ENCODE results near the gene SUGCT.

SUGCT gene

GRCh38 chr7:40463446-40463845, 328.6 kb downstream of the SUGCT start:
- no peaks in the 10 kb centered on the region for H3K4me1 ChIP-seq (ENCODE audit: control insufficient read depth, insufficient read depth, low read length, poor library complexity, severe bottlenecking)
- 100% methylated on average over 1 to 3 of the region's 4 CpGs for WGBS, 2 experiments (ENCODE audit: insufficient coverage in 2 of 2)
- no peaks in the 10 kb centered on the region for H3K36me3 ChIP-seq (ENCODE audit: control insufficient read depth, insufficient read depth, low read length)
- H3K27ac ChIP-seq (ENCODE audit: low read depth, low read length, severe bottlenecking) = no peak overlapping the region
- H3K9me3 ChIP-seq (ENCODE audit: control insufficient read depth, low read length) = no peaks in the 10 kb centered on the region
- H3K4me3 ChIP-seq (ENCODE audit: extremely low read depth, insufficient read depth, low read length, poor library complexity, severe bottlenecking) = no peak overlapping the region

- Histone ChIP-seq H3K27ac (ENCODE audit: low read depth, low read length, severe bottlenecking) (peak overlapping the region; percentile 39), H3K36me3 (ENCODE audit: control insufficient read depth, insufficient read depth, low read length) (no peaks in the 10 kb centered on the region), H3K4me3 (ENCODE audit: extremely low read depth, insufficient read depth, low read length, poor library complexity, severe bottlenecking) (no peak overlapping the region), H3K4me1 (ENCODE audit: control insufficient read depth, insufficient read depth, low read length, poor library complexity, severe bottlenecking) (peaks cover 19% of the 10 kb centered on the region), H3K9me3 (ENCODE audit: control insufficient read depth, low read length) (no peaks in the 10 kb centered on the region)
- WGBS, 2 experiments (ENCODE audit: insufficient coverage in 2 of 2) = 65 to 67% methylated on average over 2 of the region's 4 CpGs
Observed at GRCh38 chr7:40468891-40469864, 334.4 kb downstream of the SUGCT start.

- Histone ChIP-seq H3K4me3 (ENCODE audit: extremely low read depth, insufficient read depth, low read length, poor library complexity, severe bottlenecking) (no peak overlapping the region), H3K4me1 (ENCODE audit: control insufficient read depth, insufficient read depth, low read length, poor library complexity, severe bottlenecking) (peaks cover 19% of the 10 kb centered on the region), H3K27ac (ENCODE audit: low read depth, low read length, severe bottlenecking) (peak overlapping the region; percentile 34), H3K36me3 (ENCODE audit: control insufficient read depth, insufficient read depth, low read length) (no peaks in the 10 kb centered on the region), H3K9me3 (ENCODE audit: control insufficient read depth, low read length) (no peaks in the 10 kb centered on the region)
- 95 to 100% methylated on average over 5 to 6 of the region's 6 CpGs for WGBS, 2 experiments (ENCODE audit: insufficient coverage in 2 of 2)
Observed at GRCh38 chr7:40470091-40470592, 335.3 kb downstream of the SUGCT start.

- no peak overlapping the region for H3K4me3 ChIP-seq (ENCODE audit: extremely low read depth, insufficient read depth, low read length, poor library complexity, severe bottlenecking)
- WGBS, 2 experiments (ENCODE audit: insufficient coverage in 2 of 2) = 100% methylated on average over 1 of the region's 1 CpG
- H3K9me3 ChIP-seq (ENCODE audit: control insufficient read depth, low read length) = no peaks in the 10 kb centered on the region
- H3K27ac ChIP-seq (ENCODE audit: low read depth, low read length, severe bottlenecking) = no peak overlapping the region
- H3K36me3 ChIP-seq (ENCODE audit: control insufficient read depth, insufficient read depth, low read length) = no peaks in the 10 kb centered on the region
- peaks cover 19% of the 10 kb centered on the region for H3K4me1 ChIP-seq (ENCODE audit: control insufficient read depth, insufficient read depth, low read length, poor library complexity, severe bottlenecking)
Observed at GRCh38 chr7:40470817-40471216, 336.0 kb downstream of the SUGCT start.

GRCh38 chr7:40471891-40472290, 337.1 kb downstream of the SUGCT start:
- Histone ChIP-seq H3K27ac (ENCODE audit: low read depth, low read length, severe bottlenecking) (no peak overlapping the region), H3K9me3 (ENCODE audit: control insufficient read depth, low read length) (no peaks in the 10 kb centered on the region), H3K4me3 (ENCODE audit: extremely low read depth, insufficient read depth, low read length, poor library complexity, severe bottlenecking) (no peak overlapping the region), H3K36me3 (ENCODE audit: control insufficient read depth, insufficient read depth, low read length) (no peaks in the 10 kb centered on the region), H3K4me1 (ENCODE audit: control insufficient read depth, insufficient read depth, low read length, poor library complexity, severe bottlenecking) (peaks cover 19% of the 10 kb centered on the region)
- 100% methylated on average over 1 of the region's 4 CpGs; no CpG with 5 or more reads in 1 of the 2 experiments for WGBS, 2 experiments (ENCODE audit: insufficient coverage in 2 of 2)

- WGBS, 2 experiments (ENCODE audit: insufficient coverage in 2 of 2) = 91 to 92% methylated on average over 5 to 7 of the region's 8 CpGs
- no peaks in the 10 kb centered on the region for H3K9me3 ChIP-seq (ENCODE audit: control insufficient read depth, low read length)
- H3K36me3 ChIP-seq (ENCODE audit: control insufficient read depth, insufficient read depth, low read length) = no peaks in the 10 kb centered on the region
- H3K4me3 ChIP-seq (ENCODE audit: extremely low read depth, insufficient read depth, low read length, poor library complexity, severe bottlenecking) = no peak overlapping the region
- peaks cover 3% of the 10 kb centered on the region for H3K4me1 ChIP-seq (ENCODE audit: control insufficient read depth, insufficient read depth, low read length, poor library complexity, severe bottlenecking)
- H3K27ac ChIP-seq (ENCODE audit: low read depth, low read length, severe bottlenecking) = no peak overlapping the region
Observed at GRCh38 chr7:40474790-40475680, 340.2 kb downstream of the SUGCT start.

- Histone ChIP-seq H3K9me3 (ENCODE audit: control insufficient read depth, low read length) (no peaks in the 10 kb centered on the region), H3K4me3 (ENCODE audit: extremely low read depth, insufficient read depth, low read length, poor library complexity, severe bottlenecking) (no peak overlapping the region), H3K4me1 (ENCODE audit: control insufficient read depth, insufficient read depth, low read length, poor library complexity, severe bottlenecking) (no peaks in the 10 kb centered on the region), H3K36me3 (ENCODE audit: control insufficient read depth, insufficient read depth, low read length) (no peaks in the 10 kb centered on the region), H3K27ac (ENCODE audit: low read depth, low read length, severe bottlenecking) (no peak overlapping the region)
- WGBS, 2 experiments (ENCODE audit: insufficient coverage in 2 of 2) = no CpG with 5 or more reads among the region's 1 CpG
Observed at GRCh38 chr7:40475681-40475982, 340.8 kb downstream of the SUGCT start.

- H3K9me3 ChIP-seq (ENCODE audit: control insufficient read depth, low read length) = no peaks in the 10 kb centered on the region
- H3K4me1 ChIP-seq (ENCODE audit: control insufficient read depth, insufficient read depth, low read length, poor library complexity, severe bottlenecking) = no peaks in the 10 kb centered on the region
- no peaks in the 10 kb centered on the region for H3K36me3 ChIP-seq (ENCODE audit: control insufficient read depth, insufficient read depth, low read length)
- no peak overlapping the region for H3K4me3 ChIP-seq (ENCODE audit: extremely low read depth, insufficient read depth, low read length, poor library complexity, severe bottlenecking)
- 100% methylated on average over 1 of the region's 2 CpGs; no CpG with 5 or more reads in 1 of the 2 experiments for WGBS, 2 experiments (ENCODE audit: insufficient coverage in 2 of 2)
- H3K27ac ChIP-seq (ENCODE audit: low read depth, low read length, severe bottlenecking) = no peak overlapping the region
Observed at GRCh38 chr7:40477094-40477493, 342.3 kb downstream of the SUGCT start.

GRCh38 chr7:40482845-40483244, 348.0 kb downstream of the SUGCT start:
- Histone ChIP-seq H3K4me1 (ENCODE audit: control insufficient read depth, insufficient read depth, low read length, poor library complexity, severe bottlenecking) (no peaks in the 10 kb centered on the region), H3K27ac (ENCODE audit: low read depth, low read length, severe bottlenecking) (no peak overlapping the region), H3K36me3 (ENCODE audit: control insufficient read depth, insufficient read depth, low read length) (no peaks in the 10 kb centered on the region), H3K9me3 (ENCODE audit: control insufficient read depth, low read length) (no peaks in the 10 kb centered on the region), H3K4me3 (ENCODE audit: extremely low read depth, insufficient read depth, low read length, poor library complexity, severe bottlenecking) (no peak overlapping the region)
- WGBS, 2 experiments (ENCODE audit: insufficient coverage in 2 of 2) = 92 to 100% methylated on average over 2 to 3 of the region's 3 CpGs

GRCh38 chr7:40483630-40484029, 348.8 kb downstream of the SUGCT start:
- no CpG with 5 or more reads among the region's 1 CpG for WGBS, 2 experiments (ENCODE audit: insufficient coverage in 2 of 2)
- no peaks in the 10 kb centered on the region for H3K36me3 ChIP-seq (ENCODE audit: control insufficient read depth, insufficient read depth, low read length)
- H3K9me3 ChIP-seq (ENCODE audit: control insufficient read depth, low read length) = no peaks in the 10 kb centered on the region

More at GRCh38 chr7:40483630-40484029, 348.8 kb downstream of the SUGCT start:
- no peak overlapping the region for H3K27ac ChIP-seq (ENCODE audit: low read depth, low read length, severe bottlenecking)
- no peaks in the 10 kb centered on the region for H3K4me1 ChIP-seq (ENCODE audit: control insufficient read depth, insufficient read depth, low read length, poor library complexity, severe bottlenecking)
- no peak overlapping the region for H3K4me3 ChIP-seq (ENCODE audit: extremely low read depth, insufficient read depth, low read length, poor library complexity, severe bottlenecking)
